HG02798 (cell line): ENCODE results near the gene EDN3.

Experiments used
- ATAC-seq: cut with Tn5 transposase; IDR thresholded peaks from one replicate; pipeline ENCODE4 v1.9.1; 2021; ENCODE audit warnings: mild to moderate bottlenecking; ENCODE audit not compliant: unreplicated experiment, poor library complexity

Gene EDN3

GRCh38 chr20:59307270-59307669, 6.9 kb downstream of the EDN3 start:
- ATAC-seq: no peak

- no peak for ATAC-seq
These were observed 8.2 kb downstream of the EDN3 start for GRCh38 chr20:59308493-59309201.

DNA sequence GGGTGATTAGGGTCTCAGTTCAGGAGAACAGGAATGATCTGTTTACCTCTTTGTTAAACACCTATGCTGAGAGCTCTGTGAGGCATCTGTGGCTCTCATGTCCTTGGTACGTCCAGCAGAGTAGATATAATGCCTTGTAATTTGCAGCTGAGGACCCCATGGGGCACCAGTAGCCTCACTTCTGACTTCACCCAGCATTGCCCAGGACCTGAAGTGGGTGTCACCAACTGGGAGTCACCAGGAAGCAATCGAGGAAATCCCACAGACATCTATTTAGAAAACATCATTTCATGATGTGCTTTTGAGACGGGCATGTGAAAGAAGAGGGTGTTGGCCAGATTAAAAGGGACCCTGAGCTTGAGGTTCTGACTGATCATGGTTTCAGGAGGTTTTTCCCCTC, 8.8 kb downstream of the EDN3 start:
- no peak for ATAC-seq

GRCh38 chr20:59314997-59315396, 14.6 kb downstream of the EDN3 start:
- ATAC-seq: no peak

GRCh38 chr20:59316911-59317731, 16.7 kb downstream of the EDN3 start:
- ATAC-seq: no peak

- ATAC-seq: no peak
These were observed 17.9 kb downstream of the EDN3 start for GRCh38 chr20:59318201-59318790.

DNA sequence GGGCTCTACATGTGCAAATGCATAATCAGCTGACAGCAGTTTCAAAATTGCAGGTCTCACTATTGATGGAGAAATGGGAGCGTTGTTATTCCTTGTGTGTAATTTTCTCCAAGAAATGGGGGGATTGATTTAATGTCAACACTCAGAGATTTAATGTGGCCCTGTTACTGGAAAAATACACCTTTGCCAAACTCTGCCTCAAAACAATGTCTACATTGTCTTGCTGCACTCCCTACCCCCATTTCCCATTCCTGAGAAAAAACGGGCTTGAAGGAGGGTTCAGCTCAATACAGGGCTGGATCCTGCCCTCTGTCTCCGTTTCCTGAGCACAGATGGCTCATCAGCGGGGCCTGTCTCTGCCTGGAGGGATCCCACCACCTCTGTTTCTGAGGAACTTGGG, 18.4 kb downstream of the EDN3 start:
- no peak for ATAC-seq

DNA sequence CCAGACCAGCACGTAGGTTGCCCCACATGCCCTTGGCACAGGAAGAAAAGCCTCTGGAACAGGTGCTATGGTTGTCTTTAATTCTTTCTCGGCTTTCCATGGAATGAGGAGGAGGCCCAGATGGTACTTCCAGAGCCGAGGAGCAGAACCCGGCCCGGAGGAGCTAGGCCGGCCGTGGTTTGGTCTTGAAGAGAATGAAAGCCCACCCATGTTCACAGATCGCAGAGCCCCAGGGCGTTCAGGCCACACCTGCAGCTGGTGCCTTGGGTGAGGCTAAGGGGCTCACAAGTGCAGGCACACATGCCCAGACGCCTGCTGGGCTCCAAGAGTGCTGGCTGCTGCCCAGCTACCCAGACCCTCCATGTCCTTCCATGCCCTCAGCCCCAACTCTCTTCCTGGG, 20.0 kb downstream of the EDN3 start:
- no peak for ATAC-seq

DNA sequence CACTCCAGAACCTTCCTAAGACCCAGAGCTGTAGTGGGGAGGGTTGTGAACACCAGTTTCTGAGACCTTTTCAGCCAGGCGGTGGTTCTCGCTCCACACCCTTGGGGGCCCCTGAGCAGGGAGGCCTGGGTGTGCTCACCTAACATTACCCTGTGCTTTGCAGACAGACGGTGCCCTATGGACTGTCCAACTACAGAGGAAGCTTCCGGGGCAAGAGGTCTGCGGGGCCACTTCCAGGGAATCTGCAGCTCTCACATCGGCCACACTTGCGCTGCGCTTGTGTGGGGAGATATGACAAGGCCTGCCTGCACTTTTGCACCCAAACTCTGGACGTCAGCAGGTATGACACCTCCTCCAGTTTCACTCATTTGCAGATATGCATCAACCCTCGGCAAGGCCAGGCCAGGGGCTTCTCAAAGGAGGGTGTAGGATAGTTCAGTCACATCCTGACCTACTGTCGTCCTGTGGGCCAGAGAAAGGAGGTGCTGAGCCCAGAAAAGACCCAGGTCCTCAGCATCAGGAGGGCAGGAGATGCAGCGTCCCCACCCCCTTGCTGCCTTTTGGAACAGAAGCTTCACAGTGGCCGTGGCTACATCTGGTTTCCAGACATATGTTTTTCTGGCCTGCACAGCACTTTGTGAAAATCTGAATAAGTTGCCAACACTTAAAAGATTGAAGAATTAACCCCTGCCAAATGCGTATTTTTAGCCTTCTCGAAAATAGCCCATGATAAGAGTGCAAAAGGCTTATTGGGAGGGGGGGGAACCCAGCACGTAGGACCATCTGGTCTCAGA, 20.6 kb downstream of the EDN3 start:
- ATAC-seq: no peak

DNA sequence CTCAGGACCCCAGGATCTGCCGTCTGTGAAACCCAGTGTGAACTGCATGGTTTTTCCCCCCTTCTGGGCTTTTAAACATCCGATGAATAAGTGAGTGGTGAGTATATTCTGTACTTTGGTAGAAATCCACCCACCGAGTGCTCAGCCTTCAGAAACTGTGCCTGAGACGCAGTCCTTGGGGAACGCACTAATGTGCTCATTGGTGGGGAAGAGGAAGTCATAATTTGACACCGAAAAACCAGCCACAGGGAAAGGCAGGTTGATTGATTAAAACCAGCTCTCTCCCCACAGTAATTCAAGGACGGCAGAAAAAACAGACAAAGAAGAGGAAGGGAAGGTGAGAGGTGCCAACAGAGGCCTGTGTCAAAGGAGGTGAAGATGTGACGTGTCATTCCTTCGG, 21.7 kb downstream of the EDN3 start:
- ATAC-seq: no peak

GRCh38 chr20:59322585-59323454, 22.4 kb downstream of the EDN3 start:
- ATAC-seq: no peak

- ATAC-seq: no peak
These were observed 23.3 kb downstream of the EDN3 start for GRCh38 chr20:59323731-59324130.

DNA sequence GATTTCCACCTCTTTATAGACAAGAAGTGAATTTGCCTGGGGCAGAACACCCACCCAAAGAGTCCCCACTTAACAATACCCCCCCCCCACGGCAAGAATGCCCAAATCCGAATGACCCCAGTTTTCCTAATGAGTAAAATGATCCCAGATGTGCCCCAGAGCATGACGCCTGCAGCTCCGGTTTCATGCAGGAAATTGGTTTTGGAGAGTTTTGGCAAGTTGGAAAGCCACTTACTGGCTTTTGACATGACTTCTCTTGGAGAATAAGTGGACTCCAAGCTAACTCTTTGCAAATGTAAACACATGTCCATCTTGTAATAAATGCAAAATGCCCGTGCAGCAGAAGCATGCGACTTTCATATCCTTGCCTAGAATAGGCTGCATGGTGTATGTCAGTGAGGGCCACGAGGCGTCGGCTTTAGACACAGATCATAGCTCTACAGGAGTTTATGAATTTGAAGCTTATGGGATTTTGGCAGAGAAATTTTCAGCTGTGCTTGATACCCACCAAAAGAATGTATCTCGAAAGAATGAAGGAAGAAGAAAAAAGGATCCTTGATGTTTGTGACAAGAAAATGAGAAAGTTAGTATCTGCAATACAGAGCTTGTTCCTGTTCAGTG, 24.2 kb downstream of the EDN3 start:
- no peak for ATAC-seq

GRCh38 chr20:59325142-59325523, 24.7 kb downstream of the EDN3 start:
- ATAC-seq: no peak

- ATAC-seq: no peak
These were observed 25.8 kb downstream of the EDN3 start for GRCh38 chr20:59326188-59326587.

DNA sequence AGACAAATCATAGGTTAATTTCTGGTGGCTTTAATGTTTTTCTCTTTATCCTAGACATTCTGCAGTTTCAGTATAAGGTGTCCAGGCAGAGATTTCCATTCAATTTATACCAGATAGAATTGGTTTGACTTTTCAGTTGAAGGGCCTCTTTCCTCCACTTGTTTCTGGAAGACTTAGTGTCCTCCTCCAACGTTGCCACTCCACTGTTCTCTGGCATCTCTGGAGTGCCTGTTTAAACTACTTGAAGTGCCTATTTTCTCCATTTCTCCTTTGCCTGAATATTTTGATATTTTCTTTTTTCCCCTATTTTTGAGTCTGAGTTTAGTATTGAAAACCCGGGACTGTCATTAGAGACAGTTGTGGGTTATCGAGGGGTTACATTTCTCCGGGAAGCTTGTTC, 27.7 kb downstream of the EDN3 start:
- no peak for ATAC-seq

DNA sequence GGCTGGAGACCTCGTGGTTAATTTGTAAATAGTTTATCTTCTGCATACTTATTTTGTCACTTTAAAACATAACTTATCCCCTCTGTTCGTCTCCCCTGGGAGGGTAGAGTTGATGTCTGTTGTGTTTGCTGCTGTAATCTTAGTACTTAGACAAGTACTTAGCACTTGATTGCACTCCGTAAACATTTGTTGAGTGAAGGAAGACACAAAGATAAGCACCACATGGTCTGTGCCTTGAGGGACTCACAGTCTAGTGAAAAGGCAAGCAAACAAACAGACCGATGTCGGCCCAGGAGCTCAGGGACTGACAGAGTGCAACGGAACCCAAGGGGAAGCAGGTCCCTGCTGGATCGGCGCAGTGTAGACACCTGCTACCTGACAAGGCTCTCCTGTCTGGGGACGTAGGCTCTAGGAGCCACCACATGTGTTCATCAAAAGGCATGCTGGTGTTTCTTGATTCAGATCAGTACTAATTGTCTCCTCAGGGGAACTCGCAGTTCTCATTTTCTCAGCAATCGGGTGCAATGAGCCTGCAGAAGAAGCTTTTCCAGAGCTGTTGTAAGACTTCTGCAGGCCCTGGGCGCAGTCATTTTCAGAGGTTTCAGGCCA, 31.4 kb downstream of the EDN3 start:
- ATAC-seq: no peak

DNA sequence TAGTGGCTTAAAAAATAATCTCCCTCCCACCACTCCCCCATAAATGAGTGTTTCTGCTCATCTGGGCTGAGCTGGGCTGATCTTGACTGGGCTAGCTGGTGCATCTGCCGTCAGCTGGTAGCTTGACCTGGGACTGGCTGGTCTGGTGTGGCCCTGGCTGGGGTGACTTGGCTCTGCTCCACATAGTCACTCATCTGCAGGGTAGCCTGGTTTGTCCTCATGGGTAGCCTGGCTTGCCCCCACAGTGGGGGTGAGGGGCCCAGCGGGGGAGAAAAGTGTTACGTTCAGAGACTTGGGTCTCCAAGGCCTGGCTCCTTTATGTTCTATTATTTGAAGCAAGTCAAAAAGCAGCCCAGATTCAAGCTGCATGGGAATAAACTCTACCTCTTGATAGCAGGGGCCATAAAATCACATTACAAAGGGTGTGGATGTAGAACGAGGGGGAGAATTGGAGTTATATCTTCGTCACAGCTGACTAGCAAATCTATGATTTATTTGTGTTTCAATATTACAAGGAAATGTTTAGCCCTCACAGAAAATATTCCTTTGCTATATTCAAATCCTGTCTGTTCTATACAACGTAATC, 32.9 kb downstream of the EDN3 start:
- no peak for ATAC-seq

GRCh38 chr20:59333951-59334350, 33.5 kb downstream of the EDN3 start:
- no peak for ATAC-seq
